Spleen (tissue), 7 donors: ENCODE results near the gene TMEM129.

Source experiments
- CTCF ChIP-seq, 11 experiments: fragments of 200-600 bp in 7 of 11; fragments of 450-650 bp in 4 of 11; sonication (generic) in 4 of 11; IDR thresholded peaks in 8 of 11; conservative IDR thresholded peaks in 3 of 11; 1 replicate in 7 of 11; 2 replicates in 4 of 11; pipeline versions ENCODE4 v1.4.0 to v1.8.0; 2016 to 2021; ENCODE audit warnings: antibody characterized with exemption in 11 of 11, inconsistent platforms in 4 of 11, mild to moderate bottlenecking in 1 of 11
- POLR2A ChIP-seq, 3 donors: fragments of 450-650 bp; IDR thresholded peaks; one replicate each; pipeline ENCODE4 v1.5.1; 2017; ENCODE audit warnings: antibody characterized with exemption in 3 of 3, mild to moderate bottlenecking in 1 of 3
- POLR2AphosphoS5 ChIP-seq, 3 donors: sonication (generic); formaldehyde crosslinking; IDR thresholded peaks; one replicate each; pipeline ENCODE4 v1.5.1; 2017; ENCODE audit warnings: antibody characterized with exemption in 3 of 3
- donor health status: DM: no; HTN: no; CAD: no; lungs with moderate emphysema.
- donor health status: DM: no; HTN: no; CAD: no.
- donor health status: DM: no; HTN: no; CAD: no.

- TF ChIP-seq CTCF (IDR thresholded peaks at IDR 0.05 in 8 of 11, conservative IDR thresholded peaks at IDR 0.05 in 3 of 11): no peak
- TF ChIP-seq POLR2AphosphoS5 (IDR thresholded peaks at IDR 0.05): no peak
- no peak for TF ChIP-seq POLR2A (IDR thresholded peaks at IDR 0.05)
These were observed 24.0 kb upstream of the TMEM129 start for GRCh38 chr4:1745165-1745564.
